NB4 (cell line): Measurements from ENCODE around the gene MYCBP.

Experiments used
- DNase-seq: peaks from one replicate; pipeline ENCODE4 v3.0.0; 2010; ENCODE audit warnings: low read depth
- H3K4me3 ChIP-seq: one replicate; pipeline ENCODE4 v1.5.1; 2011; ENCODE audit warnings: mild to moderate bottlenecking, low read depth, low read length, moderate library complexity
- CTCF ChIP-seq: IDR thresholded peaks from one replicate; pipeline ENCODE4 v1.5.1; 2012; ENCODE audit warnings: low read depth, low read length
- MAX ChIP-seq: IDR thresholded peaks from 2 replicates; pipeline ENCODE4 v1.6.1; 2011; ENCODE audit warnings: low read depth, low read length
- MYC ChIP-seq: IDR thresholded peaks from 2 replicates; pipeline ENCODE4 v1.6.1; 2011; ENCODE audit warnings: low read depth, low read length
- POLR2A ChIP-seq: IDR thresholded peaks from 2 replicates; pipeline ENCODE4 v1.6.1; 2011; ENCODE audit warnings: mild to moderate bottlenecking; ENCODE audit not compliant: insufficient read length; ENCODE audit errors: extremely low read depth

Gene MYCBP

GRCh38 chr1:38834221-38834782 lies 38.8 kb downstream of the MYCBP start:
- peak; percentile 54 for DNase-seq
- TF ChIP-seq MAX = no peak
- peak; percentile 29; the same call in 1 of the 2 replicates for TF ChIP-seq MYC
- no peak overlapping the region for H3K4me3 ChIP-seq

- no peak for DNase-seq
- no peak overlapping the region for H3K4me3 ChIP-seq
- TF ChIP-seq MYC (no peak), CTCF (no peak), POLR2A (no peak), MAX (no peak)
Measured at GRCh38 chr1:38833146-38833545, 40.0 kb downstream of the MYCBP start.

- no peak for DNase-seq
- H3K4me3 ChIP-seq = no peak overlapping the region
- TF ChIP-seq POLR2A (no peak), CTCF (no peak), MYC (no peak), MAX (no peak)
Measured at GRCh38 chr1:38832370-38832734, 40.8 kb downstream of the MYCBP start.

GRCh38 chr1:38831731-38832369 lies 41.3 kb downstream of the MYCBP start:
- no peak for DNase-seq
- H3K4me3 ChIP-seq = no peak overlapping the region
- no peak for TF ChIP-seq MAX

GRCh38 chr1:38829368-38829767 lies 43.8 kb downstream of the MYCBP start:
- TF ChIP-seq MAX (no peak), POLR2A (no peak), CTCF (no peak), MYC (no peak)
- no peak for DNase-seq
- H3K4me3 ChIP-seq = no peak overlapping the region

- DNase-seq = no peak
Measured at GRCh38 chr1:38827318-38827717, 45.8 kb downstream of the MYCBP start.

More at GRCh38 chr1:38827318-38827717, 45.8 kb downstream of the MYCBP start:
- TF ChIP-seq MAX (no peak), POLR2A (no peak), MYC (no peak), CTCF (no peak)
- H3K4me3 ChIP-seq = no peak overlapping the region
